ENCODE measurements around the gene ATP8B3.

Gene ATP8B3

DNA sequence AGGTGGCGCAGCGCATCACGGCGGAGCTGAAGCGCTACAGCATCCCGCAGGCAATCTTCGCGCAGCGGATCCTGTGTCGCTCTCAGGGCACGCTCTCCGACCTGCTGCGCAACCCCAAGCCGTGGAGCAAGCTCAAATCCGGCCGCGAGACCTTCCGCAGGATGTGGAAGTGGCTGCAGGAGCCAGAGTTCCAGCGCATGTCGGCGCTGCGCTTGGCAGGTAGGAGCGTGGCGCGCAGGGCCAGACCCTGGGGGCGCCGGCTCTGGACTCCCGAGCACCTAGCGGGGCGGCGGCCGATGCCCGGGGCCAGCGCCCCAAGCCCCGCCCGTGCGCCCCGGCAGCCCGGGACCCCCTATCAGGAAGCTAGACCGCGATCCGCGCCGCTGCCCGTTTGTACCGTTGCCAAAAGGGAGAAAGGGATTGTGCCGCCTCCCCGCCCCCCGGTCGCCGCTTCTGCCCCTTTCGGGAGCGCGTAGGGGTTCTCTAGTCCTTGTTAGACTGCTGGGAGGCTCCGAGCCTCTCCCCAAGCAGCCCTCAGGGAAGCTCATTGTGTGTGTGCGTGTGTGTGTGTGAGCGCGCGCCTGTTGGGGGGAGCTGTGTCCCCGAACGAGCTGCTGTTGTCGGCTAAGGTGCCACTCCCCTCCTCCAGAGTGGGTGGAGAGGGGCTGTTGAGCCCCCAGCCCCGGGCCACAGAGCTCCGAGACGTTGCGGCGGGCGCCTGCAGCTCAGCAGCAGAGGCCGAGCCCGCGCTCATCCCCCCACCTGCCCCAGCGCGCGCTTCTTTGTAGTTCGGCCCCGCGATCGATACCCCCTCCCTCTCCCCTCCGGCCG, 57.2 kb downstream of the ATP8B3 start:
- DNase-seq = no peak

- no peak for DNase-seq
These were observed 57.9 kb downstream of the ATP8B3 start for GRCh38 chr19:1754018-1754635.

DNA sequence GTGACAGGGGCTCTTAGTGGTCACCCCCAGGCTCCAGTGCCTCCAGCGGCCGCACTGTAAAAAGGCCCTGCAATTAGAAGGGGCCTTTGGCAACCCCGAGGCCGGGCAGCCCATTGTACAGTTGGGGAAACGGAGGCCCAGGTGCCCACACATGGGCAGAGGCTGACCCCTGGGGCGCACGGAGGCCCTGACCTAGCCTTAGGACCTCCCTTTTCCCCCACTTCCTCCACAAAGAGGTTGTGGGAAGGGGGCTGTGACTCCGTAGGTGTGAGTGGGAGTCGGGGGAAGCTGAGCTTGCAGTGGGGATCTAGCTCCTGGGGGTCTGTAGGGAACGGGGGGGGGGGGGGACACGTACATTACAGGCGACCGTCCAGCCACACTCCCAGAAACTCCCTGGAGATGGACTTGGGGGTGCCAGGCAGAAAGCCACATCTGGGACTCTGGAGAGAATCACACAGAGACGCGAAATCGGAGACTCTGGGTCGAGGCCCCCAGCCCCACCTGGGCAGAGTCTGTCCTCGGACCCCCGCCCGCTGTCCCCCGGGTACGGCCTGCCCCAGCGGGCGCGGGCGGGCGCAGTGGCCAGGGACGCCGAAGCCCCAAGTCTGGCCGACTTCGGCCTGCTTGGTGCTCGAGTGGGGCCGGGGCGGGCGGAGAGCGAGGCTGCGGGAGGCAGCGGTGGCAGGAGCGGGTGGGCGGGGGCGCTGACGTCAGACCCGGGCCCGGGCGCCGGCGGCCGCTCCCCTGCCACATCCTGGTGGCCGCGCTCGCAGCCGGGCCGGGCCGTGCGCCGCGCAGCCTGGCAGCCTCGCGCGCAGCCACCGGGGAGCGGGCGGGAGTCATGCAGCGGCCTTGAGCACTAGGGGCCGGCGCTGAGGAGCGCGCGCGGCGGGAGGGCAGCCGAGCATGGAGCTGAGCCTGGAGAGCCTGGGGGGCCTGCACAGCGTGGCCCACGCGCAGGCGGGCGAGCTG, 59.0 kb downstream of the ATP8B3 start, which contains the start of gene ONECUT3:
TSS of gene ONECUT3 (plus strand) at position 750 of the 972 bp plus-strand sequence. CDS start at position 907, 157 bp downstream.
- DNase-seq = no peak

DNA sequence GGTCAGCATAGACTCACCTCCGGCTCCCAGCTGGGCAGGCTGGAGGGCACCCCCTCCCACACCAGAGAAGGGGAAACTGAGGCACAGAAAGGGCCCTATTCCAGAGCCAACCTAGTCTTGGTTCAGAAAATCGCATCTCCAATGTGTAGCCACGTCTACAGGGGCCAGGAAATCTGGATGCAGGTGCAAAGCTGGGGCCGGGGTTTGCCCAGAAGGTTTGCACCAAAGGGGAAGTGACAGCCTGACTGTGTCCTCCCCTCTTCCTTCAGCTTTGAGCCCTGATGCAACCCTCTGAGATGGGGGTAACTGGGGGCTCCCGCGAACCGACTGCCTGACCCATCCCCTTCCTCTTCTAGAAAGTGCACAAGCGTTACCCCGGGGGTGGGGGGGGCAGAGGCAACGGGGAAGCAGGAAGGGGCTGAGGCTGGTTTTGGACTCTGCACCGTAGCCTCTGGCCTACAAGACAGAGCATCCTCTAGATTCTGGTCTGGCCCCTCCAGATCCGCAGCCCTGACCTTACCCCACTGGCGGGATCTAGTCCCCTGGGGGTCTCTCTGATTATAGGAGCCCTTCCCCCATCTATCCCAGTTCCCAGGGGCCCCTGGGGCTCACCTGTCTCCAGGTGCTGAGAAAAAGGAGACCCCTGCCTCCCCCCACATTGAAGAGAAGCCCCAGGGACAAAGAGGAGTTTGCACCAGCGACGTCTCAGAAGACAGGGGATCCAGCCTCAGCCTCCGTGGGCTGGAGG, 59.9 kb downstream of the ATP8B3 start:
- no peak for DNase-seq

DNA sequence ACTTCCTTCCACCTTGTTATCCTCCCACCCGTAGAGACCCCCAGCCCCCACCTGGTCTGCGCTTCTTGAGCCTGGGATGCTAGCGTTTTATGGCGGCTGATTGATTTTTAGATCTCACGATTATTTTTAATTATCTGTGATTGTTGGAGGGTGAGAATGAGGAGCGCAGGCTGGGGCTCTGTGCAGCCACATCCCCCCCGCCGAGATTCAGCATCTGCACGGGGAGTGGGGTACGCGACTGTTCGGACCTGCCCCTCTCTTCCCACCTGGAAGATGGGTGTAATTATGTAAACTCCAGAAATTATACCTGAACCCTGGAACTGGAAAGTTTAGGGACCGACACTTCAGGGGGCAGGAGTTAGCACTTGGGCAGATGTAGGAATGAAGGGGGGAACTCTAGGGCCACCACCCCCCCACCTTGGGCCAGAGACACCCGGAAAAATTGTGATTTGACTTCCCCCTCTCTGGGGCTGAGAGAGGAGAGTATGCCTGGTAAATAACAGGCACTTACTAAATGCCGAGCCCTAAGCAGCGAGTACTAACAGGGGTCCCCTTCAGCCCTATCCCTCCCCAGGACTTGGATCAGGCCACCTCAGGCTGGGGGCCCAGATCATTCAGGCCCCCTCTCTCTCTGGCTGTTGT, 60.6 kb downstream of the ATP8B3 start:
- DNase-seq = no peak

GRCh38 chr19:1750343-1751021, 61.6 kb downstream of the ATP8B3 start:
- DNase-seq = no peak

DNA sequence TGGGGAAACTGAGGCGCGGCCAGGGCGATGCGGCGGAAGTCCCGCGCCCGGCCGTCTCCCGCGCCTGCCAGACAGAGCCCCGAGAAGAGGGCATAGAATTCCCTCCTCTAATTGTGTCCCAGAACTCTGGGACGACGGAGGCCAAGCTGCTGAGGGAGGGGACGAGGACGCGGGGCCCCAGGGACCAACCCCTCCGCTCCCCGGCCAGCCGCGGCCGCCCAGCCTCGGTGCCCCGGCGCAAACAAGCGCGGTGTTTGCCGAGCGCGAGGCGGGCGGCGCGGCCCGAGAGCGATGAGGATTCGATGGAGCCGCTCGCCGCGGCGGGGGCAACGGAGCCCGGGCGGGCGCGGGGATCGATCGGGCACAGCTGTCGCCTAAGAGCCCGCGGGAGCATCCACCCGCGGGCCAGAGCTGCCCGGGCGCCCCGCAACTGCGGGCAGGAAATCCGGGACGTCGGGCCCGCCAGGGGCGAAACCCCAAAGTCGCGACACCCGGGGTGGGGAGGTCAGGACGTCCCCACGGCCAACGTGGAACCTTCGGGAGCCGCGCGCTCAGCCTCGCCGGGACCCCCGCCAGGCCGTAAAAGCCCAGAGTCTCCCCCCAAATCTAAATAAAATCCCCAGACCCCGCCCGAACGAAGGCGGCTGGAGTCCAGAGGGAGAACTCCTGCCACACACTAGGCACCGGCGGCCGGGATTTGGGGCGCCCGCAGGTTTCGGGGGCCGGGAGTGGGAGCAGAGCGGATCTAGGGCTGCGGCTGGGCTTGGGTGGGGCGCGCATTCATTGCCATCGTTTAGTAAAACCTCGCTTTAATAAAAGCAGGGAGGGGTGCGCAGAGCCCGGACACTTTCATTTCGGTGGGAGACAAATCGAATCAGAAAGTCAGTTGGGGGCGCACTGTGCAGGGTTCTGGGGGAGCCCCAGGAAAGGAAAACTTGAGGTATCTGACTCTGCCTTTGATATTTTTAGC, 62.4 kb downstream of the ATP8B3 start:
- DNase-seq = no peak

GRCh38 chr19:1748873-1749341, 63.2 kb downstream of the ATP8B3 start:
- no peak for DNase-seq

DNA sequence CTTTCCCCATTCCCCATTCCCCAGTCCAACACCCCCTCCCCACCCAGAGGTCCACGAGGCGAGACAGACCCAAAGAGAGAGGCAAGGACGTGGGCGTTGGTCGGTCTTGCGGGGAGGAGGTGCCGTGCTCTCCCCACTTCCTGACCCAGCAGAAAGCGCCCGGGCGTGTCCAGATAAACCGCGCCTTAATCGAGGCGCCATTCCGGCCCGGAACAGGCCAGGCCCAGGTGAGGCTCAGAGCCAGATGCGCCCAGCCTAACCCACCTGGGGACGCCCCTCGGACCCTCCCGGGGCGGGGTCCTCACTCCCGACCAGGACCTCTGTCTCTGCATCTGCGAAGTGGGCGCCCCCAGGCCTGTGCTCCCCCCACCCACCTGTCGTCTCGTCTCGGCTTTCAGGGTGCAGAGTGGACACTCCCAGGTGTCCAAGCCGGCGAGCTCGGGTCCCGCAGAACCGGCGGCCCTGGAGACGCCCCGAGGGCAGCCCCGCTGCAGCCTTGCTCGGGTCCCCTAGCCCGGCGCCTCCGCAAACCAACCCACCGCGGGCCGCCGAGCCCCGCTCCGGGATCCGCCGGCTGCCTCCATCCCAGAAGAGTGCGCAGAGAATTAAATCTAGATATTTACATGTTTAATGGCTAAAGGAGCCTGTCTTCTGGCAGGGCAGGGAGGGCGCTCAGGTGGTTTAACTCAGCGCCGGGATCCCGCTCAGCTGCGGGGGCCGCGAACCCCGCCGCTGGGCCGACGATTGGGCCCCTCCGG, 63.8 kb downstream of the ATP8B3 start:
- DNase-seq = no peak

GRCh38 chr19:1747285-1748114, 64.6 kb downstream of the ATP8B3 start:
- DNase-seq = no peak

GRCh38 chr19:1746401-1747284, 65.4 kb downstream of the ATP8B3 start:
- DNase-seq = no peak

- DNase-seq = no peak
These were observed 66.5 kb downstream of the ATP8B3 start for GRCh38 chr19:1745589-1746031.

- no peak for DNase-seq
These were observed 67.1 kb downstream of the ATP8B3 start for GRCh38 chr19:1744822-1745563.

DNA sequence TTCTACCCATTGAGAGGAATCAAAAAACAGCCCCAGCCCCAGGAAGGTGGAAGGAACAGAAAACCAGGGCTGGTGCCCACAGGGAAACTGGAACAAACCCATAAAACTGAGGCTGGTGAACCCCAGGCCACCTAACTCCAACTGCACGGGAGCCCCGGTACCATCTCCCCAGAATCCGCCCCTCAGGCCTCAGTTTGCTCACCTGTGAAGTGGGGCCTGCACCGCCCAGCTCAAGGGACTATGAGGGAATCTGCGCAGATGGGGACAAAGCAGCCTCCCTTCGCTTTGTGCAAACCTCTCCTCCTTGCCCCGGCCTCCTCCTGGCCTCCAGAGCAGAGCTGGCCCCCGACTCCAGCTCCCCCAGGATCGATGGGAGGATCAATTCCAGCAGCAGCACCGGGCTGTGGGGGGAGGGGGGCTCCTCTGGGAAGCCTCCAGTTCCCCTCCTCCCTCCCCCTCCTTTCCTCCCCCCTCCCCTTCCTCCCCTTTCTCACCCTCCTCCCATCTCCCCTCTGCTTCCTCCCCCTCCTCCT, 67.9 kb downstream of the ATP8B3 start:
- DNase-seq = no peak

DNA sequence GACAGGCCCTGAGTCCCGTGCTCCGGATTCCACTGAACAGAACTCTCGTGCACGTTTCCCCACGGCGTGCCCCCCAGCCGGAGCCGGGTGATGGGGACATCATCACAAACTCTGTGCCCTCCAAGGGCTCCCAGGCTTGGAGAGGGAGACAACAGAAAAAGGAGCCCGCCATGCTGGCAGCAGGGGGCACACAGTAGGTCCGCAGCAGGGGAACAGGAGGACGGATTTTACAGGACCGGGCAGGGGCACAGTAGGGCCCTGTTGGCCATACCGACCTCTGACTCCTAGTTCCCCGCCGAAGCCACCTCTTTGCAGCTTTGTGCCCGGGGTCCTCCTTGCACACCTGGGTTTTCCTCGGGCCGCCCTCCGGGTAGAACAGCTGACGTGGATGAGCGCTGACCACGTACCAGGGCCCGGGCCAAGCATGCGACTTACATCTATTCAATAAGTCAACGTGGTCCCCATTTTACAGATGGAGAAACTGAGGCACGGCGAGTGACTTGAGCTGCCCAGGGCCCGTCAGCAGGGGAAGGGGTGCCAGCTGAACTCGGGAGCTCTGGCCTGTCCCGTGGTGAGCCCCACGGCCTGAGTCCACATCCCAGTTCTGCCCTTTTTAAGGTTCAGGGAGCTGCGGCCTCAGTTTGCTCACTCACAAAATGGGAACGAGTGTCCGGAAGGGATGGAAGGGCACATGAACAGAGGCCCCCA, 68.9 kb downstream of the ATP8B3 start:
- DNase-seq = no peak
